Muscle layer of colon (tissue), 2 donors: ENCODE measurements around the gene POLR1D.

Experiments used
- H3K27ac ChIP-seq: one replicate; pipeline ENCODE4 v1.7.0; 2013; ENCODE audit warnings: low read depth, mild to moderate bottlenecking, low read length, moderate library complexity
- H3K27me3 ChIP-seq, 2 donors: one replicate each; pipeline ENCODE4 v1.7.0; 2013; ENCODE audit warnings: low read length in 2 of 2, mild to moderate bottlenecking in 2 of 2; ENCODE audit not compliant: insufficient read depth in 2 of 2, control insufficient read depth in 1 of 2
- H3K36me3 ChIP-seq: one replicate; pipeline ENCODE4 v1.7.0; 2013; ENCODE audit warnings: mild to moderate bottlenecking, low read length; ENCODE audit not compliant: insufficient read depth
- H3K4me1 ChIP-seq: one replicate; pipeline ENCODE4 v1.7.0; 2013; ENCODE audit warnings: mild to moderate bottlenecking, low read length; ENCODE audit not compliant: insufficient read depth
- H3K4me3 ChIP-seq, 2 donors: one replicate each; pipeline ENCODE4 v1.7.0; 2013; ENCODE audit warnings: low read length in 2 of 2, low read depth in 1 of 2, mild to moderate bottlenecking in 1 of 2, moderate library complexity in 1 of 2
- H3K9ac ChIP-seq: one replicate; pipeline ENCODE4 v1.7.0; 2013; ENCODE audit warnings: low read length
- H3K9me3 ChIP-seq: one replicate; pipeline ENCODE4 v1.7.0; 2013; ENCODE audit warnings: mild to moderate bottlenecking, low read length
- donor health status: abdominal sarcoma.
- donor health status: Adenocarcinoma of cecum.

The POLR1D gene

GRCh38 chr13:27662738-27663470, 41.2 kb downstream of the POLR1D start:
- H3K4me3 ChIP-seq, result no peak overlapping the region
- H3K27me3 ChIP-seq, result no peaks in the 10 kb centered on the region
- peaks cover 6% of the 10 kb centered on the region for H3K4me1 ChIP-seq
- H3K9me3 ChIP-seq, result no peaks in the 10 kb centered on the region
- no peak overlapping the region for H3K9ac ChIP-seq
- H3K27ac ChIP-seq, result no peak overlapping the region
- peaks cover 4% of the 10 kb centered on the region for H3K36me3 ChIP-seq

- Histone ChIP-seq H3K36me3 (peaks cover 4% of the 10 kb centered on the region), H3K4me3 (no peak overlapping the region), H3K27ac (no peak overlapping the region), H3K27me3 (no peaks in the 10 kb centered on the region), H3K9me3 (no peaks in the 10 kb centered on the region), H3K4me1 (peaks cover 14% of the 10 kb centered on the region), H3K9ac (no peak overlapping the region)
Observed at GRCh38 chr13:27663947-27664346, 42.3 kb downstream of the POLR1D start.

GRCh38 chr13:27665333-27665732, 43.6 kb downstream of the POLR1D start:
- H3K4me1 ChIP-seq, result peaks cover 8% of the 10 kb centered on the region
- no peak overlapping the region for H3K27ac ChIP-seq
- peaks cover 4% of the 10 kb centered on the region for H3K36me3 ChIP-seq
- no peaks in the 10 kb centered on the region for H3K27me3 ChIP-seq
- no peaks in the 10 kb centered on the region for H3K9me3 ChIP-seq
- no peak overlapping the region for H3K4me3 ChIP-seq
- no peak overlapping the region for H3K9ac ChIP-seq

GRCh38 chr13:27665761-27666160, 44.1 kb downstream of the POLR1D start:
- Histone ChIP-seq H3K9ac (no peak overlapping the region), H3K27ac (no peak overlapping the region), H3K9me3 (no peaks in the 10 kb centered on the region), H3K4me1 (peaks cover 8% of the 10 kb centered on the region), H3K36me3 (peaks cover 4% of the 10 kb centered on the region), H3K27me3 (no peaks in the 10 kb centered on the region), H3K4me3 (no peak overlapping the region)

- no peak overlapping the region for H3K27ac ChIP-seq
- H3K4me3 ChIP-seq, result no peak overlapping the region
- H3K9ac ChIP-seq, result no peak overlapping the region
- H3K27me3 ChIP-seq, result no peaks in the 10 kb centered on the region
- H3K9me3 ChIP-seq, result no peaks in the 10 kb centered on the region
- peaks cover 8% of the 10 kb centered on the region for H3K4me1 ChIP-seq
- H3K36me3 ChIP-seq, result peaks cover 4% of the 10 kb centered on the region
Observed at GRCh38 chr13:27666951-27667350, 45.3 kb downstream of the POLR1D start.

GRCh38 chr13:27667946-27668345, 46.3 kb downstream of the POLR1D start:
- H3K27me3 ChIP-seq, result no peaks in the 10 kb centered on the region
- peaks cover 4% of the 10 kb centered on the region for H3K36me3 ChIP-seq
- H3K27ac ChIP-seq, result no peak overlapping the region
- no peak overlapping the region for H3K9ac ChIP-seq
- H3K4me1 ChIP-seq, result peaks cover 8% of the 10 kb centered on the region
- no peaks in the 10 kb centered on the region for H3K9me3 ChIP-seq
- no peak overlapping the region for H3K4me3 ChIP-seq

GRCh38 chr13:27670861-27671260, 49.2 kb downstream of the POLR1D start:
- no peaks in the 10 kb centered on the region for H3K27me3 ChIP-seq
- peaks cover 8% of the 10 kb centered on the region for H3K4me1 ChIP-seq
- no peak overlapping the region for H3K27ac ChIP-seq
- no peak overlapping the region for H3K9ac ChIP-seq
- H3K4me3 ChIP-seq, result no peak overlapping the region
- peaks cover 4% of the 10 kb centered on the region for H3K36me3 ChIP-seq
- H3K9me3 ChIP-seq, result no peaks in the 10 kb centered on the region

- Histone ChIP-seq H3K36me3 (no peaks in the 10 kb centered on the region), H3K4me3 (no peak overlapping the region), H3K9me3 (no peaks in the 10 kb centered on the region), H3K4me1 (peaks cover 8% of the 10 kb centered on the region), H3K27me3 (no peaks in the 10 kb centered on the region), H3K9ac (no peak overlapping the region), H3K27ac (no peak overlapping the region)
Observed at GRCh38 chr13:27672025-27672424, 50.3 kb downstream of the POLR1D start.
